OCI-LY3 (cell line): ENCODE measurements around the gene GAS2.

Experiments used
- CTCF ChIP-seq: fragments of 200-600, 300-600 bp; sonication (generic); IDR thresholded peaks from 2 replicates; pipeline ENCODE4 v1.5.1; 2014; ENCODE audit warnings: antibody characterized with exemption, low read length, low read depth
- EZH2phosphoT487 ChIP-seq: fragments of 200-600 bp; shearing (Covaris generic); IDR thresholded peaks from 2 replicates; pipeline ENCODE4 v1.6.1; 2018; ENCODE audit warnings: antibody characterized with exemption, mixed run types, low read depth

GRCh38 chr11:22753416-22753815, 87.0 kb downstream of the GAS2 start:
- no peak for TF ChIP-seq CTCF
- TF ChIP-seq EZH2phosphoT487, result no peak
